HEK293 (cell line): Measurements from ENCODE around the gene MBNL2.

ENCODE experiments used
- HOXA7 ChIP-seq: sonication (generic); formaldehyde crosslinking; IDR thresholded peaks from 2 replicates; pipeline ENCODE4 v1.8.1; 2022; ENCODE audit warnings: missing genetic modification reagents, borderline replicate concordance
- KLF16 ChIP-seq: fragments of 450-650 bp; formaldehyde crosslinking; IDR thresholded peaks from 2 replicates; pipeline ENCODE4 v1.5.1; 2017; ENCODE audit warnings: missing biosample characterization, missing genetic modification characterization
- RBAK ChIP-seq: fragments of 450-650 bp; formaldehyde crosslinking; IDR thresholded peaks from 2 replicates; pipeline ENCODE4 v1.5.1; 2016; ENCODE audit warnings: missing biosample characterization, missing genetic modification characterization
- ZBTB20 ChIP-seq: fragments of 450-650 bp; formaldehyde crosslinking; IDR thresholded peaks from 2 replicates; pipeline ENCODE4 v1.5.1; 2016; ENCODE audit warnings: missing biosample characterization, missing genetic modification characterization
- ZBTB7A ChIP-seq: fragments of 450-650 bp; formaldehyde crosslinking; IDR thresholded peaks from 2 replicates; pipeline ENCODE4 v1.5.1; 2016; ENCODE audit warnings: low read depth, missing biosample characterization, missing genetic modification characterization
- ZNF138 ChIP-seq: fragments of 450-650 bp; formaldehyde crosslinking; IDR thresholded peaks from 2 replicates; pipeline ENCODE4 v1.5.1; 2016; ENCODE audit warnings: missing biosample characterization, missing genetic modification characterization, borderline replicate concordance
- ZNF624 ChIP-seq: fragments of 450-650 bp; formaldehyde crosslinking; IDR thresholded peaks from 2 replicates; pipeline ENCODE4 v1.5.1; 2017; ENCODE audit warnings: missing biosample characterization, missing genetic modification characterization
- ZNF747 ChIP-seq: fragments of 450-650 bp; formaldehyde crosslinking; IDR thresholded peaks from 2 replicates; pipeline ENCODE4 v1.5.1; 2016; ENCODE audit warnings: missing biosample characterization, missing genetic modification characterization
- TF ChIP-seq, protein P1 (sequence below): fragments of 450-650 bp; formaldehyde crosslinking; IDR thresholded peaks from 2 replicates; pipeline ENCODE4 v1.5.1; 2016; ENCODE audit warnings: missing biosample characterization, missing genetic modification characterization
- TF ChIP-seq, protein P2 (sequence below): fragments of 450-650 bp; formaldehyde crosslinking; IDR thresholded peaks from 2 replicates; pipeline ENCODE4 v1.5.1; 2016; ENCODE audit warnings: missing biosample characterization, missing genetic modification characterization, borderline replicate concordance
- TF ChIP-seq, protein P3 (sequence below): fragments of 450-650 bp; formaldehyde crosslinking; IDR thresholded peaks from 2 replicates; pipeline ENCODE4 v1.5.1; 2016; ENCODE audit warnings: missing biosample characterization, missing genetic modification characterization
- TF ChIP-seq, protein P4 (sequence below): fragments of 450-650 bp; IDR thresholded peaks from 2 replicates; pipeline ENCODE4 v1.5.1; 2018; ENCODE audit warnings: missing biosample characterization, missing genetic modification characterization
- TF ChIP-seq, protein P5 (sequence below): fragments of 450-650 bp; formaldehyde crosslinking; IDR thresholded peaks from 2 replicates; pipeline ENCODE4 v1.5.1; 2016; ENCODE audit warnings: missing biosample characterization, missing genetic modification characterization

DNA sequence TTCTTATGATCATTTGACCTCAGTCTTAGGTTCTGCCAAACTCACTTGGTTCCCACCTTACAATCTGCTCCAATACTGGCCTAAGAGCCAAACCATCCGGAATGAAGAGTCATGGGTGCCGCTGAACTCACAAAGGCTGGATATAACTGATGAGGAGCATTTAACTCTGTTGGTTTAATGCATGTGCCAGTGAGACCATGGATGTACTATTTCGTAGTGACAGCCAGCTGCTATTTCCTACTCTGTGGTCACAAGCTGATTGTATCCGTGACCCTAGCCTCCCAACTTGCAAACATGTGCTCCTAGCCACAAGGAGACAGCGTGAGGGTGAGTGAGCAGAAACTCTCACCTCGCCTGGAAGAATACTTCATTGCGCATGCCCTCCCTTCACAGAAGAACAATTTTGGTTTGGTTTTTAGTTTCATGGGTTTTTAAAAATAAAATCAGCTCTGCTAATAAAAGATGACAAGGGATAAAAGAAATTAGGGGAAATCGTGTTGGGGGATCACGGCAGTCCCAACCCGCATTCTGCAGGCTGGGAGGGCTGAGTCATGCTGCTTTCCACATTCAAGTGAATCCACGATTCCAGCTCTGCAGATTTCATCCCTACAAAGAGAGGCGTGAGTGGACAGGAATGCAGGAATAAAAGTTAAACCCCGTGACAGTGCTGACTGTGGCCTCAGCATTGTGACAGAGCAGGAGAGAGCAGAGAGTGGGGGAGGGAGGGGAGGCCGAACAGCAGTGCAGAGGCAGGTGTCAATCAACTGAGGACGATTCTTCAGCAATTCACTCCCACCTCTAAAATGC lies 145.1 kb downstream of the MBNL2 start:
- no peak for TF ChIP-seq HOXA7 (CRISPR knock-in tag)
- TF ChIP-seq, protein P1, sequence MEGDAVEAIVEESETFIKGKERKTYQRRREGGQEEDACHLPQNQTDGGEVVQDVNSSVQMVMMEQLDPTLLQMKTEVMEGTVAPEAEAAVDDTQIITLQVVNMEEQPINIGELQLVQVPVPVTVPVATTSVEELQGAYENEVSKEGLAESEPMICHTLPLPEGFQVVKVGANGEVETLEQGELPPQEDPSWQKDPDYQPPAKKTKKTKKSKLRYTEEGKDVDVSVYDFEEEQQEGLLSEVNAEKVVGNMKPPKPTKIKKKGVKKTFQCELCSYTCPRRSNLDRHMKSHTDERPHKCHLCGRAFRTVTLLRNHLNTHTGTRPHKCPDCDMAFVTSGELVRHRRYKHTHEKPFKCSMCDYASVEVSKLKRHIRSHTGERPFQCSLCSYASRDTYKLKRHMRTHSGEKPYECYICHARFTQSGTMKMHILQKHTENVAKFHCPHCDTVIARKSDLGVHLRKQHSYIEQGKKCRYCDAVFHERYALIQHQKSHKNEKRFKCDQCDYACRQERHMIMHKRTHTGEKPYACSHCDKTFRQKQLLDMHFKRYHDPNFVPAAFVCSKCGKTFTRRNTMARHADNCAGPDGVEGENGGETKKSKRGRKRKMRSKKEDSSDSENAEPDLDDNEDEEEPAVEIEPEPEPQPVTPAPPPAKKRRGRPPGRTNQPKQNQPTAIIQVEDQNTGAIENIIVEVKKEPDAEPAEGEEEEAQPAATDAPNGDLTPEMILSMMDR (tag by site-specific recombination): no peak
- no peak for TF ChIP-seq RBAK (tag by site-specific recombination)
- TF ChIP-seq ZNF138 (tag by site-specific recombination): no peak
- no peak for TF ChIP-seq ZBTB7A
- TF ChIP-seq, protein P2, sequence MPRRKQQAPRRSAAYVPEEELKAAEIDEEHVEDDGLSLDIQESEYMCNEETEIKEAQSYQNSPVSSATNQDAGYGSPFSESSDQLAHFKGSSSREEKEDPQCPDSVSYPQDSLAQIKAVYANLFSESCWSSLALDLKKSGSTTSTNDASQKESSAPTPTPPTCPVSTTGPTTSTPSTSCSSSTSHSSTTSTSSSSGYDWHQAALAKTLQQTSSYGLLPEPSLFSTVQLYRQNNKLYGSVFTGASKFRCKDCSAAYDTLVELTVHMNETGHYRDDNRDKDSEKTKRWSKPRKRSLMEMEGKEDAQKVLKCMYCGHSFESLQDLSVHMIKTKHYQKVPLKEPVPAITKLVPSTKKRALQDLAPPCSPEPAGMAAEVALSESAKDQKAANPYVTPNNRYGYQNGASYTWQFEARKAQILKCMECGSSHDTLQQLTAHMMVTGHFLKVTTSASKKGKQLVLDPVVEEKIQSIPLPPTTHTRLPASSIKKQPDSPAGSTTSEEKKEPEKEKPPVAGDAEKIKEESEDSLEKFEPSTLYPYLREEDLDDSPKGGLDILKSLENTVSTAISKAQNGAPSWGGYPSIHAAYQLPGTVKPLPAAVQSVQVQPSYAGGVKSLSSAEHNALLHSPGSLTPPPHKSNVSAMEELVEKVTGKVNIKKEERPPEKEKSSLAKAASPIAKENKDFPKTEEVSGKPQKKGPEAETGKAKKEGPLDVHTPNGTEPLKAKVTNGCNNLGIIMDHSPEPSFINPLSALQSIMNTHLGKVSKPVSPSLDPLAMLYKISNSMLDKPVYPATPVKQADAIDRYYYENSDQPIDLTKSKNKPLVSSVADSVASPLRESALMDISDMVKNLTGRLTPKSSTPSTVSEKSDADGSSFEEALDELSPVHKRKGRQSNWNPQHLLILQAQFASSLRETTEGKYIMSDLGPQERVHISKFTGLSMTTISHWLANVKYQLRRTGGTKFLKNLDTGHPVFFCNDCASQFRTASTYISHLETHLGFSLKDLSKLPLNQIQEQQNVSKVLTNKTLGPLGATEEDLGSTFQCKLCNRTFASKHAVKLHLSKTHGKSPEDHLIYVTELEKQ (tag by site-specific recombination): no peak
- TF ChIP-seq, protein P3, sequence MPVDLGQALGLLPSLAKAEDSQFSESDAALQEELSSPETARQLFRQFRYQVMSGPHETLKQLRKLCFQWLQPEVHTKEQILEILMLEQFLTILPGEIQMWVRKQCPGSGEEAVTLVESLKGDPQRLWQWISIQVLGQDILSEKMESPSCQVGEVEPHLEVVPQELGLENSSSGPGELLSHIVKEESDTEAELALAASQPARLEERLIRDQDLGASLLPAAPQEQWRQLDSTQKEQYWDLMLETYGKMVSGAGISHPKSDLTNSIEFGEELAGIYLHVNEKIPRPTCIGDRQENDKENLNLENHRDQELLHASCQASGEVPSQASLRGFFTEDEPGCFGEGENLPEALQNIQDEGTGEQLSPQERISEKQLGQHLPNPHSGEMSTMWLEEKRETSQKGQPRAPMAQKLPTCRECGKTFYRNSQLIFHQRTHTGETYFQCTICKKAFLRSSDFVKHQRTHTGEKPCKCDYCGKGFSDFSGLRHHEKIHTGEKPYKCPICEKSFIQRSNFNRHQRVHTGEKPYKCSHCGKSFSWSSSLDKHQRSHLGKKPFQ (tag by site-specific recombination): no peak
- TF ChIP-seq, protein P4, sequence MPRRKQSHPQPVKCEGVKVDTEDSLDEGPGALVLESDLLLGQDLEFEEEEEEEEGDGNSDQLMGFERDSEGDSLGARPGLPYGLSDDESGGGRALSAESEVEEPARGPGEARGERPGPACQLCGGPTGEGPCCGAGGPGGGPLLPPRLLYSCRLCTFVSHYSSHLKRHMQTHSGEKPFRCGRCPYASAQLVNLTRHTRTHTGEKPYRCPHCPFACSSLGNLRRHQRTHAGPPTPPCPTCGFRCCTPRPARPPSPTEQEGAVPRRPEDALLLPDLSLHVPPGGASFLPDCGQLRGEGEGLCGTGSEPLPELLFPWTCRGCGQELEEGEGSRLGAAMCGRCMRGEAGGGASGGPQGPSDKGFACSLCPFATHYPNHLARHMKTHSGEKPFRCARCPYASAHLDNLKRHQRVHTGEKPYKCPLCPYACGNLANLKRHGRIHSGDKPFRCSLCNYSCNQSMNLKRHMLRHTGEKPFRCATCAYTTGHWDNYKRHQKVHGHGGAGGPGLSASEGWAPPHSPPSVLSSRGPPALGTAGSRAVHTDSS (tag by site-specific recombination): no peak
- TF ChIP-seq ZBTB20 (tag by site-specific recombination): no peak
- TF ChIP-seq, protein P5, sequence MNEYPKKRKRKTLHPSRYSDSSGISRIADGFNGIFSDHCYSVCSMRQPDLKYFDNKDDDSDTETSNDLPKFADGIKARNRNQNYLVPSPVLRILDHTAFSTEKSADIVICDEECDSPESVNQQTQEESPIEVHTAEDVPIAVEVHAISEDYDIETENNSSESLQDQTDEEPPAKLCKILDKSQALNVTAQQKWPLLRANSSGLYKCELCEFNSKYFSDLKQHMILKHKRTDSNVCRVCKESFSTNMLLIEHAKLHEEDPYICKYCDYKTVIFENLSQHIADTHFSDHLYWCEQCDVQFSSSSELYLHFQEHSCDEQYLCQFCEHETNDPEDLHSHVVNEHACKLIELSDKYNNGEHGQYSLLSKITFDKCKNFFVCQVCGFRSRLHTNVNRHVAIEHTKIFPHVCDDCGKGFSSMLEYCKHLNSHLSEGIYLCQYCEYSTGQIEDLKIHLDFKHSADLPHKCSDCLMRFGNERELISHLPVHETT: no peak
- no peak for TF ChIP-seq ZNF624
- no peak for TF ChIP-seq KLF16 (tag by site-specific recombination)
- TF ChIP-seq ZNF747: no peak
